LHCN-M2 (cell line): Measurements from ENCODE around the gene SPNS2. TPM values are rescaled to one million over a fixed set of nuclear protein-coding genes. Genes with fewer than 3 reads are reported as not detected.

ENCODE experiments used
- DNase-seq: peaks from one replicate; pipeline ENCODE4 v3.0.0-alpha.2; 2012; ENCODE audit warnings: low read depth
- total RNA-seq: library from RNA; depleted of rRNA; stranded (reverse); fragments of >200 nt; gene quantifications from 2 replicates; pipeline ENCODE4 v1.2.3, GENCODE V29; 2014; rRNA removed

SPNS2 gene
- total RNA-seq, 1 experiment from 2014 or later: 0.23 TPM

GRCh38 chr17:4587195-4587594 lies 88.5 kb downstream of the SPNS2 start:
- no peak for DNase-seq

- DNase-seq: no peak
Observed at GRCh38 chr17:4587803-4588202, 89.1 kb downstream of the SPNS2 start.

DNA sequence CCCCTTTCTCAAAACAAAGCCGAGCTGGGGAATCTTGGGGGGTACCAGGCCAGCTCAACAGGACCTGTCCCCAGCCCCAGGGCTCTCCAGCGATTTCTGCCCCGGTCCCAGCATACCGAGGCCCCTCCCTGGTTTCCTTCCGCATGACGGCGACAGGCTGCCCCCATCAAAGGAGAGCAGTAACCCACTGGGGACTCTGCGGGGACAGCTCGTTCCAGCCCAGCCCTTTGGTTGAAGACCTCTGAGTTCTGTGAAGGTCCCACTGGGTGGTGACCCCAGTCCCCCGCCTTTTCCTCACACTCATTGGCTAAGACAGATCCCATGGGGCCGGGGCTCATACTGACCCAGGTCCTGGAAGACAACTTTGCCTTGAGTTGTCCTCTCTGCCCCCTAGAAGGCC lies 89.7 kb downstream of the SPNS2 start:
- no peak for DNase-seq

Other genes starting within 250 kb of the SPNS2 start
- 21.3 and 26.5 TPM in 2 replicates for gene ANKFY1, start 234.9 kb upstream of the SPNS2 start, total RNA-seq
- 44.6 and 49.7 TPM in 2 replicates for gene UBE2G1, start 132.2 kb upstream of the SPNS2 start, total RNA-seq
- gene SPNS3, start 64.9 kb upstream of the SPNS2 start, total RNA-seq: not detected in 2 replicates
- gene MYBBP1A, start 56.5 kb downstream of the SPNS2 start, total RNA-seq: 58.8 and 69.1 TPM in 2 replicates
- gene GGT6, start 61.7 kb downstream of the SPNS2 start, total RNA-seq: not detected in 2 replicates
- gene SMTNL2, start 85.6 kb downstream of the SPNS2 start, total RNA-seq: not detected in 2 replicates
- gene ALOX15, start 142.8 kb downstream of the SPNS2 start, total RNA-seq: not detected in 2 replicates
- gene PELP1, start 205.3 kb downstream of the SPNS2 start, total RNA-seq: 19.0 and 22.4 TPM in 2 replicates
- 9.0 and 12.6 TPM in 2 replicates for gene ARRB2, start 211.8 kb downstream of the SPNS2 start, total RNA-seq
- 16.0 and 23.6 TPM in 2 replicates for gene MED11, start 232.5 kb downstream of the SPNS2 start, total RNA-seq
- gene ZMYND15, start 241.0 kb downstream of the SPNS2 start, total RNA-seq: 0.06 TPM in 1 of 2 replicates, not detected in the other
- 0.29 and 0.58 TPM in 2 replicates for gene CXCL16, start 241.0 kb downstream of the SPNS2 start, total RNA-seq